Astrocyte of the spinal cord (primary cell): ENCODE results near the gene MAPRE3.

Source experiments
- DNase-seq: peaks from one replicate; pipeline ENCODE4 v3.0.0; 2011; ENCODE audit warnings: low read depth, low spot score
- H3K4me3 ChIP-seq: 2 replicates; pipeline ENCODE4 v1.5.1; 2011; ENCODE audit warnings: low read depth, mild to moderate bottlenecking, low read length, moderate library complexity
- in situ Hi-C: cut with HindIII; loops from 2 replicates; pipeline ENCODE4 v1.10.0; 2017; ENCODE audit warnings: low sequenced_read_pairs
- TF ChIP-seq, protein P1 (sequence below): IDR thresholded peaks from 2 replicates; pipeline ENCODE4 v1.5.1; 2012; ENCODE audit warnings: low read depth, mild to moderate bottlenecking, low read length, inconsistent platforms

The MAPRE3 gene

DNA sequence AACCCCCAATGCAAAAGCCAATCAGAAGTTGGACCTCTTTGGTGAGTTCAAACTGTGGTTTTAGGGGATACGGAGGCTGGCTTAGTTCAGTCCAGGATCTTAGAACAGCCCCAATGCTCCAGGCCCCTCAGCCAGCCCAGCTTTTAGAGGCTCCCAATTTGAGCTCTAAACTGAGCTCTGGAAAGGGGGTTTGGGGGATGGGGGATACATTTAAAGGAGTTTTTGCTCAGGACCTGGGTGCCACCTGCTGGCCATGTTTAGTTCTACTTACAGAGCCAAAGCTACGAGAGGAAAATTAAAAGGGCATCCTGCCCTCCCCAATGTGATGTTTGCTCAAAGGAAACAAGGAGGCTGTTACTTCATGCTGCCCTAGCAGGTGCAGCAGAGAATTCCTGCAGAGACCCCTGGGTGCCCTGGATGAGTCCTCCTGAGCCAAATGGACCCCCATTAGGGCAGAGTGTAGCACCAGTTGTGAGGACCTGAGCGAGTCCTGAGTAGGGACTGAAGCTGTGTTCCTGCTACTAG, 46.4 kb downstream of the MAPRE3 start:
- no peak overlapping the region for H3K4me3 ChIP-seq
- peak; percentile 74 for DNase-seq
- in situ Hi-C loops, result no loop called here
- TF ChIP-seq, protein P1, sequence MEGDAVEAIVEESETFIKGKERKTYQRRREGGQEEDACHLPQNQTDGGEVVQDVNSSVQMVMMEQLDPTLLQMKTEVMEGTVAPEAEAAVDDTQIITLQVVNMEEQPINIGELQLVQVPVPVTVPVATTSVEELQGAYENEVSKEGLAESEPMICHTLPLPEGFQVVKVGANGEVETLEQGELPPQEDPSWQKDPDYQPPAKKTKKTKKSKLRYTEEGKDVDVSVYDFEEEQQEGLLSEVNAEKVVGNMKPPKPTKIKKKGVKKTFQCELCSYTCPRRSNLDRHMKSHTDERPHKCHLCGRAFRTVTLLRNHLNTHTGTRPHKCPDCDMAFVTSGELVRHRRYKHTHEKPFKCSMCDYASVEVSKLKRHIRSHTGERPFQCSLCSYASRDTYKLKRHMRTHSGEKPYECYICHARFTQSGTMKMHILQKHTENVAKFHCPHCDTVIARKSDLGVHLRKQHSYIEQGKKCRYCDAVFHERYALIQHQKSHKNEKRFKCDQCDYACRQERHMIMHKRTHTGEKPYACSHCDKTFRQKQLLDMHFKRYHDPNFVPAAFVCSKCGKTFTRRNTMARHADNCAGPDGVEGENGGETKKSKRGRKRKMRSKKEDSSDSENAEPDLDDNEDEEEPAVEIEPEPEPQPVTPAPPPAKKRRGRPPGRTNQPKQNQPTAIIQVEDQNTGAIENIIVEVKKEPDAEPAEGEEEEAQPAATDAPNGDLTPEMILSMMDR, result peak; percentile 75

DNA sequence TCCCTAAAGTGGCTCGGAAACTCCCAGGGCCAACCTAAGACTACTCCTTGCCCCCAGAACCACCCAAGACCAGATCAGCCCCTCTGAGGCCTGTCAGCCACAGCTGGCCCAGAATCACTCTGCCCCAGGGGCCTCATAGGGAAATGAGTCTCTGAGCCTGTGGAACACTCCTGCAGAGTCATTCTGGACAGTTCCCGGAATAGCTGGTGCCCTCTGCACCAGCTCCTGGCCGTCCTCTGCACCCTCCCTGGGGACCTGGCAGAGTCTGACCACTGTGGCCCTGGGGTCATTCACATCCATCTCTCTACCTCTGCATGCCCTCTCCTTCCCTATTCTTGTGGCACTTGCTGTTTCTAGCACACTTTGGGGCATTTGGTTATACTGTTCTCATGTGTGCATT, 47.7 kb downstream of the MAPRE3 start:
- DNase-seq, result no peak
- TF ChIP-seq, protein P1, result no peak
- H3K4me3 ChIP-seq, result no peak overlapping the region
- in situ Hi-C loops, result no loop called here

DNA sequence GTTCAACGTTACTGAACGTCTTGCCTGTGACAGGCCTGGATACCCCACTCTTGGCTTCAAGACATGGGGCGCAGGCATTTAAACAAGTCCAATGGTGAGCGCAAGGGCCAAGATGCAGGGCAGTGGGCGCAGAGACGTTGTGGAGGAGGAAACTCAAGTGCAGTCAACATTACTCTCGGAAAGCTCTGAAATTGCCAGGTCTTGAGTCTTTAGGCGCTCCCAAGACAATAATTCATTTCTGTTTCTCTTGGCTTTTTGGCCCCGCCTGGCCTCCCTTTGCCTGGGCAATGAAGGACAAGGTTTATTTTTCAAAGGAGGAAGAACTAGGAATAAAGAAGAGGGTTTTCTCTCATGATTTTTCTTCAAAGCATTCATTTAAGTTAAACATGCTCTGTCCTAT, 49.0 kb downstream of the MAPRE3 start:
- no peak for DNase-seq
- TF ChIP-seq, protein P1, result no peak
- H3K4me3 ChIP-seq, result no peak overlapping the region
- in situ Hi-C loops, result no loop called here

DNA sequence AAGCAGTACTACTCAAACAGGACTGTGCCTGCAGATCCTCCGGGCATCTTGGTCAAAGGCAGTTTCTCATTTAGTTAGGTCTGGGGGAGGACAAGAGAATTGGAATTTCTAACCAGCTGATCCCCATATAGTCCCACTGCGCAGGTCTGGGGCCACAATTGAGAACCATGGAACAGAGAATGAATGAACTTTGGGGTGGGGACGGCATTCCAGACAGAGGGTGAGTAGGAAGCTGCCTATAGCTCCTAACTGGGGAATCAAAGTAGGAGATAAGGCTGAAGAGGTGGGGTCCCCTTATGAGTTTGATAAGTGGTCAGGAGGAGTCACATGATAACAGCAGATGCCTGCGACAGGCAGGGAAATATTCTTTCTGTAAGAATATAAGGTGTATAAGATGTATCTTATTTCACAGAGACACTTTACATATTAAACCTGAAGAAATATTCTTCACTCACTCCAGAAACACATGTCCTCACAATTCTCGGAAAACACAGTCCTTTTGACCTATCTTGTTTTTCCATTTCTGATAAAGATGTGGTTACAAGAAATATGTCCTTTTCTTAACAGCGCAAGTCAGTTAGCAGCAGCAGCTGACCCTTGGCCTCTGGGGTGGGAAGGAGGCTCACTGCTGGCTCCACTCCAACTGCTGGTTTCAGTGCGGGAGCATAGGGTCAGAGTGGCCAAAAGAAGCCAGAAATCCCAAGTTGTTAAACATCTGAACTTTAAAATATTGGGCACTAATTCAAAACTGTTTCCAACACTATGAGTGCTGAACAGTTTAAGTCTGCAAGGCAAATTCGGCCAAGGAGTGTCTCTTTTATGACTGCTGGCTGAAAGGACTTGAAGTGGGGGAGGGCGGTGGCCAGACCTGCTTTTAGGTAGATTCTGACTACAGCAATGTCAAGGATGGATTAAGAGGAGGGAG, 49.8 kb downstream of the MAPRE3 start:
- TF ChIP-seq, protein P1, result no peak
- no peak overlapping the region for H3K4me3 ChIP-seq
- no peak for DNase-seq
- in situ Hi-C loops, result no loop called here

DNA sequence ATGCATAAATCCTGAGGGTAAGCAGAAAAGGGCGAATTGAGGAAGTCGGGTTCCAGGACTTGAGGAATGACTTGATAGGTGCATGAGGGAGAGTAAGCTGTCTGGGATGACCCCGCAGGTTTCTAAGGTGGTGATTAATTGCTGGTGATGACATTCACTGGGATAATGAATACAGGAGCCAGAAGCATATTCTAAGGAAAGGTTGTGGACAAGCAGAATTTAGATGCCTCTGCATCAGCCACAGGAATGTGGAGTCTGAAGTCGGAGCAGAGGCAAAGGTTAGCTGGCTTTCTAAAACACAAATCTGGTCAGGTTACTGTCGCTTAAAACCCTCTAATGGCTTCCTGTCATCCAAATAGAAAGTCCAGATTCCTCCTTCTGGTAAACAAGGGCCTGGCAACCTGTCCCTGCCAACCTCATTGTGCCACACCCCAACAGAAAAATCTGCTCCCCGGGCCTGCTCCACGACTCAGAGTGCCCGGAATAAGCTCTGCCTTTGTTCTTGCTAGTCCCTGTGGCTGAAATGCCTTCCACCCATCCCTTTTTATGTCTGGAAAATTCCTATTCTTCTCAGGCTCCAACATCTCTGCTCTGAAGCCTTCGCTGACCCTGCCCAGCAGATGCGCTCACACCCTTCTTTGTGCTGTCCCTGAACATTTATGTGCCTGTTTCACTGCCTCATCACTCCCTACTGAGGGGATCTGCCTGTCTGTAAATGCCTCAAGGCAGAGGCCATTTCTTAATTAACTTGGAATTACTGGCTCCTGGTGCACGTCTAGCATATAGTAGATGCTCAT, 51.0 kb downstream of the MAPRE3 start:
- in situ Hi-C loops, result no loop called here
- TF ChIP-seq, protein P1, result no peak
- DNase-seq, result no peak
- H3K4me3 ChIP-seq, result no peak overlapping the region

DNA sequence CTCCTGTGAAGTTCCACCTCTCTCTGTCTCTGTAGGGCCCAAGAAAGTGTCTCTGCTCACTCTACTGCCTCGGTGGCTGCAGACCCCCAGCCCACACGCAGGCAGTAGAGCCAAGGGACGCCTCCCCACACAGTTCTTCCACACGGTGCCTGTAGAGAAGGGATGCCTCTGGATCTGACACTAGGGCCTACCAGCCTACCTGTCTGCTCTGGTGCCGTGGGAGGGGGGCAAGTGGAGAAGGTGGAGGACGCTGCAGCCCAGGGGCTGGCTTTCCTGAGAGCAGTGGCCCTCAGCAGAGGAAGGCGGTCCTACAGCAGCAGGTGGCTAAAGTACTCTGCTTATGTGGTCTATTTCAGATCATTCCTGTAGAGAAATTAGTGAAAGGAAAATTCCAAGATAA, 53.3 kb downstream of the MAPRE3 start:
- H3K4me3 ChIP-seq, result no peak overlapping the region
- TF ChIP-seq, protein P1, result no peak
- in situ Hi-C loops, result no loop called here
- DNase-seq, result no peak
